Activated T-helper 1 cell treated with Interleukin-2 at 50 U/mL for 16 hours (primary cell): ENCODE results near the gene IFT80.

ENCODE experiments used
- DNase-seq: peaks from one replicate; pipeline ENCODE4 v3.0.0-alpha.2; 2020; ENCODE audit warnings: low read depth

IFT80 gene

DNA sequence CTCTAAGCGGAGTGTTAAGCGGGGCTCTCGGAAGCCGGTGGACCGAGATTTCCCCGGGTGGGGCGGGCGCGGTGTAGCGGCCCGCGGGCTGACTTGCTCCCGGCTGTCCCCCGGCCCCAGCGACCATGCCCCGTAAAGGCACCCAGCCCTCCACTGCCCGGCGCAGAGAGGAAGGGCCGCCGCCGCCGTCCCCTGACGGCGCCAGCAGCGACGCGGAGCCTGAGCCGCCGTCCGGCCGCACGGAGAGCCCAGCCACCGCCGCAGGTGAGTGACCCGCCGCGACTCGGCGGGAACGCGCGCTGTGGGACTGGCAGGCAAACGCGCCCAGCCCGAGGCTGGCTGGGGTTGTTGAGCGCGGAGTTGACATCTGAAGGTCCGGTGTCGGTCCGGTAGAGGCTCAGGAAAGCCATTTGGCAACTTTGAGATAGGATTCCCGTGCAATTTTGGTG is 1.7 kb upstream of the IFT80 start:
- no peak for DNase-seq

DNA sequence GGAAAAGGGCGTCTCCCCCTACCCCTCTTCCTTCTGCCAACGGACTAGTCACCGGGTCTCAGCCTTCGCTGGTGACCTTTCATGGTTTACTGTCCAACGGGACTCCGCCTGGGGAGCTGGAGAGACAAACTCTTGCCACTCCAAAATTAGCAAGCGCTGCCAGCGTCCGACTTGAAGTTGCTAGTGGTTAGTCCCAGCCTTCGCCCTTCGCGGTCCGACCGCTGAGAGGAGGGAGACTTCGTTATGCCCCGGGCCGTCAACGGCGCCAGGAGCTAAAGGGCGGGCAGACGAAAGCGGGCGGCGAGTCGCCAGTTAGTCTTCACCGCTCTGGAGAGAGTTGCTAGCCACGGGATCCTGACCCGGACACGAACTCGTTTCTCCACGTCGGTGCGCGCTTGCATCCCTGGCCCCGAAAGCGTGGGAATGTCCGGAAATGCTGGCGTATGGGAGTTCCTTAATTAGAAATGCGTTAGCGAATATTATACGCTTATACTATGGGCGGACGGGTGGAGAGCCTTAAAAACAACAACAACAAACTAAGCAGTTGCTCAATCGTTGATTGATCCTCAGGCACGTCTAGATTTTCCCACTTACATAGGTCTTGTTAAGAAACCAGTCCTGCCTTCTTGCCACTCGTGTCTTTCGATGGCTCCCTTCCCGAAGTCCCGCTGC is 1.1 kb upstream of the IFT80 start:
- DNase-seq = no peak

DNA sequence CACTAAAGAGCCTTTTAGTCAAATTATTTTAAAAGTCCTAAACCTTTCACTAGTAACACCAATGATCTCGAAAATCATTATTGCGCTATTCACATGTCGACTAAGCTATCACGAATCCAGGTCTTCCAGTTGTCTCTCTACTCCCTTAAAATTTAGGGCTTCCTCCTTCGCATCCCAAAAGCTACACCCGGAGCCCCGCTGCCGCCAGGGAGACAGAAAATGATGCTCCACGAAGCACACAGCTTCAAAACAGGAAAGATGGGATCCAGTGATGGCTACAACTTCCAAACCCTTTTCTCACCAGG is 253 bp downstream of the IFT80 start:
- DNase-seq = no peak

DNA sequence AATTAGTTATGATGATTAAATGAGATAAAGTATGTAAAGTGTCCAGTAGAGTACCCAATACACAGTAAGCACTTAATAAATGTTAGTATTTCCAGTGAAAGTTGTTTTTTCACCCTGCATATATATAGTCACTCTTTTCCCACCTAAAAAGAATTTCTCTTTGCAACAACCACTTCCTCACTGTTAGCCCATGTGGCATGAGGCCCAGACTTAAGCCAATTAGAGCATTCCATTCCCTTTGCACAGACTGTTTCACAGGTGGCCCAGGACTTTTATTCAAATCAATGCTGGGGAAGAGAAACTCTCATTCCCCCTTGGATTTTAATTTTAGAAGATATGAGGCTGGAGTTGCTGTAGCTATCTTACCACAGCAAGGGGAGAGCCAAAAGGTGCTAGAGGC is 3.7 kb downstream of the IFT80 start:
- DNase-seq = no peak

DNA sequence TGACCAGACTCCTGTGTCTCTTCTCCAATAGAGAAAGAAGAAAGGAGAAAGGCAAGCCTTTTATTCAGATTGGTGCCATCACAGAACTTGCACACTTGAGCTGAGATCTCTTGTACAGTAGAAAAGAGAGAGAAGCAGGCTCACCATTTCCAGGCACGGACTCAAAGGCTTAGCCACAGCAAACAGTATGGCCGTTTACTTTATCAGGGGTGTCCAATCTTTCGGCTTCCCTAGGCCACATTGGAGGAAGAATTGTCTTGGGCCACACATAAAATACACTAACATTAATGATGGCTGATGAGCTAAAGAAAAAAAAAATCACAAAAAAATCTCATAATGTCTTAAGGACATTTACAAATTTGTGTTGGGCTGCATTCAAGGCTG is 5.0 kb downstream of the IFT80 start:
- no peak for DNase-seq

DNA sequence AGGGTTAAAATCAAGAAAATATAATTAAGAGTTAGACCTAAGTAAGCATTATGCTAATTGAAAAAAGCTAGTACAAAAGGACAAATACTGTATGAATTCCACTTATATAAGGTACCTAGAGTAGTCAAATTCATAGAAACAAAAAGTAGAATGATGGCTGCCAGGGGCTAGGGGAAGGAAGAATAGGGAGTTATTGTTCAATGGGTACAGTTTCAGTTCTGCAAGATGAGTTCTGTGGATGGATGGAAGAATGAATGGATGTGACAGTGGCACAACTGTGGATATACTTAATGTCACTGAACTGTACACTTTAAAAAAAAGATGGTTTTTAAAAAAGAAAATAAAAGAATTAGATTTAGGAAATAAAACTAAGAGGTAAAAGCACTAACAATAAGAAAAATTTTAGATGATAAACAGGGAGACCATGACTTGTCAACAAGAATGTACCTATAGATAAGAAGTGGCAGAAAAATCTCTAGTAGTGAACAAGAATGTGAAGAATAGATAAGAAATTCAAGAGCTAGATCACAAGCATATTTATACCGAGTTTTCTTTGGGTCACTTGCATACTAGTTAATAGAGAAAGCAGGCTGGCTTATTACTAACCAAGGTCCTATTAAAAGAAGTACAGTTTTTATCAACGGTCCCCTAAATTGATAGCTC is 5.5 kb downstream of the IFT80 start:
- no peak for DNase-seq

DNA sequence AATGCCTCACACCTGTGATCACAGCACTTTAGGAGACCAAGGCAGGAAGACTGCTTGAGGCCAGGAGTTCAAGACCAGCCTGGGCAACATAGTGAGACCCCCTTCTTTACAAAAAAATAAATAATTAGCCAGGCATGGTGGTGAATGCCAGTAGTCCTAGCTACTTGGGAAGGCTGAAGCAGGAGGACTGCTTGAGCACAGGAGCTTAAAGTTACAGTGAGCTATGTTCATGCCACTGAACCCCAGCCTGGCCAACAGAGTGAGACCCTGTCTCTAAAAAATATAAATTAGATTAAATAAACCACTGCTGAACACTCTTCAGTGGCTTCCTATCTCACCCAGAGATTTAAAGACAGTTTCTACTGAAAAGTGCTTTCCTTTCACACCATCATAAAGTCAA is 6.2 kb downstream of the IFT80 start:
- no peak for DNase-seq

DNA sequence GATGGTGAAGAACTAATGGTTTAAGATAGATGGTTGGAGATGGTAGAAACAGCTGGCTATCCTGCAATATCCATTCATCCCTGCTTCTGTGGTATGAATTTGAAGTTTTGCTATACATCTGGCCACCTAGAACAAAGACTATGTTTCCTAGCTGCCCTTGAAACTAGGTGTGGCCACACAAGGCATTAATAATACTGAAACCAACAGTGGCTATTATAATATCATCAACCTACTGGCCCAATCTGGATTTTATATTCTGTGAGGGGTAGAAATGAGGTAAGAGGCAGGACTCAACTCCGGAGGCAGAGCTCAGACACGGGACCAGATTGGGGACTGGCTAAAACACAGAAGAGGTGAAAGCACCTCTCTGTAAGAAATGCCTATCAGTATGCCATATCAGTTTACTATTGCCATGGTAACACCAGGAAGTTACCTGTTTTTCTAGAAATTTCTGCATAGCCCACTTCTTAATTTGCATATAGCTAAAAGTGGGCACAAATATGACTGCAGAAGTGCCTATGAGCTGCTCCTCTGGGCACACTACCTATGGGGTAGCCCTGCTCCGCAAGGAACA is 8.4 kb downstream of the IFT80 start:
- no peak for DNase-seq

DNA sequence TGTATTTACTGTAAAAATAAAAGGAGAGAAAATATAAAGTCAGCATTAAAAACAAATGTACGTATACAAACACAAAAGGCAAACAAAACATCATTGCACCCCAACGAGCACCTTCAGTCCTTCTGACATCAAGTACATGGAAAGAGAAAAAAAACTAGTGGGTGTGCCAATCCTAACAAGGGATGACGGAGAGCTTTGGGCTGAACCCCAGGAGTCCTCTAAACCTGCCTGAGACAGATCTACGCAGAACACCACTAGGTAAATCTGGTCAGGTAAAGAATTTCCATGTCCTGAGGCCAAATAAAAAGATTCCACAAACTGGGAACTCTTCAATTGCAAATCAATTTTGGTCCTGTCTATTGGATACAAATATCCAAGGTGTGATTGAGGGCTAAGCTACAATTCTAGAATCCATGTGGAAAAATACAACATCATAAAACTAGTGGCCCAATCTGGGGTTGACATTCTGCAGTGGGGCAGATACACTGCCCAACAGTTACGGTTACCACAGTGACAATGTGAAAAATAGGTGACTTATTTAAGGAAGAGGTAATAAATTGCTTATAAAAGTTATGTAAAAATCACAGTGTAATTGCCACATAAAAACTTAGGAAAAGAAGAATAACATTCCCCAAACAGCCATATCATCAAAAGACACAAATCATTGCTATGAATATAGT is 14.2 kb downstream of the IFT80 start:
- no peak for DNase-seq

DNA sequence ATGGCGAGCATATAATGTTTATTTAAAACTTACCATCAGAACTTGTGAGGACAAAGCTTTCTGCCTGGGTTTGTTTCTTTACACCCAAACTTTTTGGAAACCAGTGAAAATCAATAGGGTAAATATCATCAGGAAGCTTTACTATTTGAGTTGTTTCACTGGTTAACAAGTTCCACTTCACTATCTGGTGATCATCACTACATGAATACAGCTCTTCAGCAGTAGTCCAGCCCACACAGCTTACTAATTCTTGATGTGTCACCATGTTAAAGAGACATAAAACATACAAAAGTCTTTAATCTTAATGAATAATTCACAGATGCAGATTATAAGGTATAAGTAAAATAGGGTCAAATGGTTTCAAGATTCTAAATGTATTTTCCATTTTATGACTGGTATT is 17.6 kb downstream of the IFT80 start:
- no peak for DNase-seq

DNA sequence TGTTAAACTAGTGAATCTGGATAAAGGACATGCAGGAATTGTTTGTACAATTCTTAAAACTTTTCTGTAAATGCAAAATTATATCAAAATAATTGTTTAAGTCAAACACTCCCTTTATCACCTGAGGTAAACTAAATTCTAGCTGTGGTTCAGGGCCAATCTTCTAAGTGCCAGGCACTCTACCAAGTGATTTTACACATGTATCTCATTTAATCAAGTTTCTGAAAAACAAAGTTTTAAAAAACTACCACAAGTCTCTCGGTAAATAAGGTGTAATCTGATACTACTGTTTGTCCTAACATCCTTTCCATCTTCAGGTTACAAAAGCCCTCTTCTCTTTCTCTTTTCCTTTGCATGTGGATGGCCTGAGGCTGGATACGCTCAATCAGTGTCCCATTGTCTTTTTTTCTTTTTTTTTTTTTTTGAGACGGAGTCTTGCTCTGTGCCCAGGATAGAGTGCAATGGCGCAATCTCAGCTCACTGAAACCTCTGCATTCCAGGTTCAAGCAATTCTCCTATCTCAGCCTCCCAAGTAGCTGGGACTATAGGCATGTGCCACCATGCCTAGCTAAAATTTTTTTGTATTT is 19.3 kb downstream of the IFT80 start:
- no peak for DNase-seq

DNA sequence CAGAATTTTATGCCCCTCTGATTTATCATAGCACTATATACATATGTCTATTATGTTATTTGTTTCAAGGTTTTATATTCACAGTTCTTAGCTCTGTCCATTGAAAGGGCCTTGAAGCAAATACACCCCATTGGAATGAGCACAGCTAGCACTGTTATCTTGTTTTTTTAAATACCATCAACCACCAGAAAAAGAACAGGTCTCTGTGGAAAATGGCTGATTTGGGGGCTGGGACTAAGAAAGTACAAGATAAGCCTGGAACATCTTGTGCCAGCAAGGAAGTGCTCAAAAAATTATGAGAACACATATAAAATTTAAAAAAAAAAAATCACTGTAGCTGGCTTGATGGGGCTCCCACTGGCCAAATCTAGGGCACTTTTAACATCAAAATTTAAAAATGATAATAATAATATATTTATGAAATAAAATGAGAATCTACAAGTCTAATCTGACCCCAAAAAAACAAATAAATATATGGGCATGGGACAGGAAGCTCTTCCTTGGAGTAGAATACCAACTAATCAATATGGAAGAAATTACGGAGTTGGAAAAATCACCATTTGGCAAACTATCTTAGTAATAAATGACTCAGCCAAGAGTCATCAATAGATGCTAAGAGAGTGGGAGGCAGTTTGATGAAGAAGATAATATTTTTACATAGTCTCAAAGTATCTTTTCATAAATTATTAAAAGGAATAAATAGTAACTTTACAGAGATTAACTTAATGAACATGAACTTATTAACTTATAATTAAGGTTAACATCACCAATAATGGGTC is 20.5 kb downstream of the IFT80 start:
- DNase-seq = no peak

DNA sequence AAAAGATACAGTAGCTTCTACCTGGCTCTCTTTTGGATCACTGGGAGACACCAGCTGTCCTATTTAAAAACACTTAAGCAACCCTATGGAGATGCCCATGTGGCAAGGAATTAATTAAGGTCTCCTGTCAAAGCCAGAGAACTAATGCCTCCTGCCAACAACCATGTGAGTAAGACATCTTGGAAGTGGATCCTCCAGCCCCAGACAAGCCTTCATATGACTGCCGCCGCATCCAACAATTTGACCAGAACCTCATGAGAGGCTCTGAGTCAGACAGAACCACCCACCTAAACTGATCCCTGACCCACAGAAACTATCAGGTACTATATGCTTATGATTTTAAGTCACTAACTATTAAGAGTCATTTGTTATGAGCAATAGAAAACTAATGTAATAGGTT is 22.3 kb downstream of the IFT80 start:
- DNase-seq = no peak

DNA sequence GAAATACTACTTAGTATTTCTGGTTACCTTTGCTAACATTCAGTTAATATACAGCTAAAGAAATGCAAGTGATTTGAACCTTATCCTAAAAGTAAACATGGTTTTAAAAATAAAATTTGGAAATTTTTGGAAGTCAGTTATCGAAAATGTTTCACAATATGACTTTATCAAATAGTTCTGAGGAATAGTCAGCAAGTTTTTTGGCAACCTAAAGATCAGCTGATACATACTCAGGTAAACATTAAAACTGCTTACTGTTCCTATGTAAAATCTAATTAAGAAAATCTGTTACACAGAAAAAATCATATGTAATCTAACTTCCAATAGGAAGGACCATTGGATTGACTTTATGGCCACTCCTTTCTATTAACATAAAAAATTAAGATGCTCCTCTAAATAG is 24.1 kb downstream of the IFT80 start:
- no peak for DNase-seq

DNA sequence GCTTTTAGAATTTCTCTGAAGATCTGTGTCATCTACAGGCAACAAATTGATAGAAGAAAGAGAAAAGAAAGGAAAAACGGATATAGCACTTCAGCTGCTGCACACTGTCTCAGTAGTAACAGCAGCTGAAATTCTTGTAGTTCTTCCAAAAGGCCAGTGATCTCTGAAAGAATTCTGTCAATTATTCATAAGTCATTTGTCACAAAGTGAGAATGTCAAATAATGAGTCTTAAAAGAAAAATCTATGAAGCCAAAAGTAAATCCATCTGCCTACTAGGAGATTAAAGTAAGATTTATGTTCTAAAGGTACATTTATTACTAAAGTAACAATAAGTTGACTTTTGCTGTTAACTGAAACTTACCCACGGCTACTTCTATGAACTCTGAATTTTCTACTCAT is 24.6 kb downstream of the IFT80 start:
- no peak for DNase-seq

DNA sequence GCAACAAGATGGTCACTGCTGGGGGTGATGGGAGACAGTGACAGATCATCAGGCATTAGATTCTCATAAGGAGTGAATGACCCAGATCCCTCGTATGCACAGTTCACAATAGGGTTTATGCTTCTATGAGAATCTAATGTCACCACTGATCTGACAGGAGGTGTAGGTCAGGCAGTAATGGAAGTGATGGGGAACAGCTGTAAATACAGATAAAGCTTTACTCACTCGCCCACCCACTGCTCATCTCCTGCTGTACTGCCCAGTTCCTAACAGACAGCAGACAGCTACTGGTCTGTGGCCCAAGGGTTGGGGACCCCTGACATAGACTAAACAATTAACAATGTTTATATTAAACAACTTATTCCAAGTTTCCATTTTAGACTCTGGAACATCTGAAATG is 25.4 kb downstream of the IFT80 start:
- DNase-seq = no peak

DNA sequence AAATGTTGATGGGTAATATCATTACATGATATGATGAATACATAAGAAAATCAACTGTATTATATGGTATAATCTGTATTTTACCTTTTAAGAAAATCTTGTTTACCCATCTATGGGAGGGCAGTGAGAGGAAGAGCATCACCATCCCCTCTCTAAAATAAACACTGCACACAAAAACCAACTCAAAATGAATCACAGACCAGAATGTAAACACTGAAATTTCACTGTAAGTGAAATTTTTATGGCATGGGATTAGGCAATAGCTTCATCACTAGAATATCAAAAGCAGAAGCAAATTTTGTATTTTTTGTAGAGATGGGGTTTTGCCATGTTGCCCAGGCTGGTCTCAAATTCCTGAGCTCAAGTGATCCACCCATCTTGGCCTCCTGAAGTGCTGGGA is 26.2 kb downstream of the IFT80 start:
- no peak for DNase-seq

DNA sequence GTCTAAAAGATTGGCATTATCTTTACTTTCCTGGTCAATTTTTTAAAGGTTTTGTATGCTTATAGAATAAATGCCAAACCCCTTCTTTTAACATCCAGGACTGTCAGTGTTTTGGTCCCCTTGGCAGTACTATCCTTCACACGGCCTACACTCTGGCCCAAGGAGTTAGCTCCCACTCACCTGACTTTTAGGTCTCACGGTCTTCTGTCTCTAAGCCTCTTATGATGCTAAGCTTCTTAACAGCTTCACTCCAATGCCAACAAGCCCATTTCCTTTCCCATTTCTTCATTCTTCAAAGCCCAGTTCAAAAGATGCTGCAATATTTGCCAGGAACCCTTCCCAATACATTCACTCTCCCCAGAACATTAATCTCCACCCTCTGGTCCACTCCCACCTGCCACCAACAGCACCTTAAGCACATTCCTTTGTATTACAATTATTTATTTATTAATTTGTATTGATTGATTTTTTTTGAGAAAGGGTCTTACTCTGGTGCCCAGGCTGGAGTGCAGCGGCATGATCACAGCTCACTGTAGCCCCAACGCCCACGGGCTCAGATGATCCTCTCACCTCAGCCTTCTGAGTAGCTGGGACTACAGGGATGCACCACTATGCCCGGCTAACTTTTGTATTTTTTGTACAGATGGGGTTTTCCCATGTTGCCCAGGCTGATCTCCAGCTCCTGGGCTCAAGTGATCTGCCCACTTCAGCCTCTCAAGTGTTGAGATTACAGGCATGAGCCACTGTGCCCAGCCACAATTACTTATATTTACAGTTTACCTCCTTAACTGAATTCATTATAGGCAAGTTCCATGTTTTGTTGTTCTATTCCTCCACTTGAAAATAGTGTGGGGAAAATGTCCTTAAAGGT is 27.8 kb downstream of the IFT80 start:
- no peak for DNase-seq

DNA sequence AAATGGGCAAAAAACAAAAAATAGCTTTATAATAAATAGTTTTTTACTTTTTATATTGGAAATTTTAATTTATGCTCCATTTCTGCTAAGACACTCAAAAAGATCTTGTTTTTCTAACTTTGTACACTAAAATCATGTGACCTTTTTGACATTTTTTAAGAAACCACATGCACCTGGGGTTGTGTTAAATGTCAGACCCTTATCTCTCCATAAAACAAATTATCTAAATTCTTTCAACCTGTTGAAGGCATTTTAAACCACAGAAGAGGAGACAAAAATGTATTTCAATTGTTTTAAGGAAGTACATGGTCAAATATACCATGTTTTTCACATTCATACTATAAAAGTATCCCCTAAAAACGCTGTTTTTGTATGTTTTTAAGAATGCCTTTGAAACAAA is 29.2 kb downstream of the IFT80 start:
- DNase-seq = no peak

DNA sequence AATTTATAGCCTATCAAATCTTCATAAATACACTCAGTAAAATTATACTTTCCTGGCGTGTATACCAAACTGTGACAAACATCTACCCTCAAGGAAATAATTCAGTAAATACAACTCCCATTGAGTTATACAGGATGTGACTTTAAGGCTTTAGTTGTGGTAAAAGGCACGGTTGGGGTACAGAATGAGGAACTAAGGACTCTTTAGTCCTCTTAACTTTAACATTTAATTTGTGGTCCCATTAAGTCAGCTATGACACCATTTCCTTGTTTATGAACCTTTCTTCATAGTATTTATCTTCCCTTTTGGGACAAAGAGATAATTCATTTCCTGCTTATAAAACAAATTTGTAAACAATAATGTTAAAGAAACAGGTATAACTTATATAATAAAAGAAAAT is 30.2 kb downstream of the IFT80 start:
- no peak for DNase-seq

DNA sequence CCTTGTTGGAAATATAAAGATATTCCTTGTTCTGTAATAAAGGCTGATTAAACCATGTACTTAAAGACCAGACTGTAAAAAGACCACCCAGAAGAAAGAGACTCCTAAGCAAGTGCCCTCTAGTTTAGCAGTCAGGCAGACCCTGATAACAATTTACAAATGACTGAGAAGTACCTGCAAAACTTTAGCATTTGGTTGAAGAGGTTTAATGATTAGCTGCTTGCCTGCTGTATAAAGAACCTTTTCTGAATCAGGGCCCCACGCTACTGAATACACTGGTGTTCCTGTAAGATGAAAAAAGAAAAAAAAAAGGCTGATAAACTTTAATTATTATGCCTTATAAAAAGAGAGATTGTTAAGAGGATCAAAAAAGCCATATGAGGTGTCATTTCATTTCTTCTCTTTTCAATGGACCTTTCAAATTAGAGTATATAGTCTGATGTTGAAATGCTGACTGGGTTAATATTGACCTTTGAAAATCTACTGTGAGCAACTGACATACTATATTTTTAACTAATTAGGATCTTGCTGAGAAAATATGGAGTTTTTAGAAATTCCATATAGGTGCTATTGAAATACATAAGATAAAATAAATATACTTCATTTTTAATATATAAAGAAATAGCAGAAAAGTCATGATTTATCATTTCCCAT is 33.0 kb downstream of the IFT80 start:
- no peak for DNase-seq
